ENCODE data around the gene TKTL2.
A peak's percentile ranks its signal among the peaks of the same experiment; 100 is the strongest.

Gene TKTL2

DNA sequence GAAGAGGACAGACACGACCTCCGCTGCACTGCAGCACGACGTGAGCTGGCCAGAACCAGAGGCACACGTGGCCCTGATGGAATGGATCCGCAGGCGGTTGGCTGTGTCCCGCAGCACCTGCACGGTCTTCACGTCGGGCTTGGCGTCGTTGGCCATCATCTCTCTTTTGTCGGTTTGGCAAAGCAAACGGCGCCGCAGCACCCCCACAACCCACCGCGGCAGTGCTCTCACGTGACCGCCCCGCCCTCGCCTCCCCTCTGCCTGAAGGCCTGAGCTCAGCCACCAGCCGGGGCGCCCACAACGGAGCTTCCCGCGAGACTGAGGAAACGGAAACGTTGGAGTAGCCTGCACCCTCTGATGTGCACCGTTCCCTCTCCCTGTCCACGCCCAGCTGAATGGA lies at the start of gene TKTL2:
Gene TKTL2, minus strand, starts transcription at position 179 of the 400 bp plus-strand sequence. Its CDS starts 20 bp downstream, at position 159.
- TF ChIP-seq, protein P1, sequence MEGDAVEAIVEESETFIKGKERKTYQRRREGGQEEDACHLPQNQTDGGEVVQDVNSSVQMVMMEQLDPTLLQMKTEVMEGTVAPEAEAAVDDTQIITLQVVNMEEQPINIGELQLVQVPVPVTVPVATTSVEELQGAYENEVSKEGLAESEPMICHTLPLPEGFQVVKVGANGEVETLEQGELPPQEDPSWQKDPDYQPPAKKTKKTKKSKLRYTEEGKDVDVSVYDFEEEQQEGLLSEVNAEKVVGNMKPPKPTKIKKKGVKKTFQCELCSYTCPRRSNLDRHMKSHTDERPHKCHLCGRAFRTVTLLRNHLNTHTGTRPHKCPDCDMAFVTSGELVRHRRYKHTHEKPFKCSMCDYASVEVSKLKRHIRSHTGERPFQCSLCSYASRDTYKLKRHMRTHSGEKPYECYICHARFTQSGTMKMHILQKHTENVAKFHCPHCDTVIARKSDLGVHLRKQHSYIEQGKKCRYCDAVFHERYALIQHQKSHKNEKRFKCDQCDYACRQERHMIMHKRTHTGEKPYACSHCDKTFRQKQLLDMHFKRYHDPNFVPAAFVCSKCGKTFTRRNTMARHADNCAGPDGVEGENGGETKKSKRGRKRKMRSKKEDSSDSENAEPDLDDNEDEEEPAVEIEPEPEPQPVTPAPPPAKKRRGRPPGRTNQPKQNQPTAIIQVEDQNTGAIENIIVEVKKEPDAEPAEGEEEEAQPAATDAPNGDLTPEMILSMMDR (conservative IDR thresholded peaks at IDR 0.05), result no peak

GRCh38 chr4:163515198-163515597 lies 41.6 kb upstream of the TKTL2 start:
- TF ChIP-seq, protein P1 (conservative IDR thresholded peaks at IDR 0.05), result no peak
- no peak overlapping the region for H3K27ac ChIP-seq

More for the DNA sequence above, at the start of gene TKTL2:
- H3K27ac ChIP-seq, result no peak within 1 kb of the TSS

GRCh38 chr4:163505374-163505773 lies 31.8 kb upstream of the TKTL2 start:
- H3K27ac ChIP-seq, result no peak overlapping the region
- TF ChIP-seq, protein P1 (conservative IDR thresholded peaks at IDR 0.05), result no peak

DNA sequence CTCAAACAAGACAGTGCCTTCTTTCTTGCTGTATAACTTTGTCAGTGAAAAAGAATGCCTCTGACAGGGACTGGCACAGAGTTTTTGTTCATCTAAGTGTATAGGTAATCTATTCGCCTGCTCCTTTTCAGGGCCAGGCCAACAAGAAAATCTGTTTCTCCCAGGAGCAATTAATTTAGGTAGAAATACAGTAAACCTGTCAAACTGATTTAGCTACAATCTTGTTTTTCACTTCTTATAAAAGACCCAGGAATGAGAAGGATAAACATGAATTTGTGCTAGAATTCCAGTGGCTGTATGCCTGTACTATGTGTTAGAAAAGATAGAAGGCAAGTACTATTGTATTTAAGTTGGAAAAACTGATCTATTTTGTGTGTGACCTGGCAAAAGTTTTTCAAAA lies 27.0 kb upstream of the TKTL2 start:
- TF ChIP-seq, protein P1 (conservative IDR thresholded peaks at IDR 0.05), result no peak
- no peak overlapping the region for H3K27ac ChIP-seq

GRCh38 chr4:163495900-163496299 lies 22.3 kb upstream of the TKTL2 start:
- TF ChIP-seq, protein P1 (conservative IDR thresholded peaks at IDR 0.05), result no peak
- peak overlapping the region; percentile 92 for H3K27ac ChIP-seq

GRCh38 chr4:163494360-163495241 lies 21.0 kb upstream of the TKTL2 start, which contains the start of gene TMA16:
Gene TMA16, plus strand, starts transcription at chr4:163494690. Its CDS starts 112 bp downstream, at chr4:163494802.
- H3K27ac ChIP-seq, result peak within 1 kb of the TSS; percentile 92
- TF ChIP-seq, protein P1 (conservative IDR thresholded peaks at IDR 0.05), result no peak

DNA sequence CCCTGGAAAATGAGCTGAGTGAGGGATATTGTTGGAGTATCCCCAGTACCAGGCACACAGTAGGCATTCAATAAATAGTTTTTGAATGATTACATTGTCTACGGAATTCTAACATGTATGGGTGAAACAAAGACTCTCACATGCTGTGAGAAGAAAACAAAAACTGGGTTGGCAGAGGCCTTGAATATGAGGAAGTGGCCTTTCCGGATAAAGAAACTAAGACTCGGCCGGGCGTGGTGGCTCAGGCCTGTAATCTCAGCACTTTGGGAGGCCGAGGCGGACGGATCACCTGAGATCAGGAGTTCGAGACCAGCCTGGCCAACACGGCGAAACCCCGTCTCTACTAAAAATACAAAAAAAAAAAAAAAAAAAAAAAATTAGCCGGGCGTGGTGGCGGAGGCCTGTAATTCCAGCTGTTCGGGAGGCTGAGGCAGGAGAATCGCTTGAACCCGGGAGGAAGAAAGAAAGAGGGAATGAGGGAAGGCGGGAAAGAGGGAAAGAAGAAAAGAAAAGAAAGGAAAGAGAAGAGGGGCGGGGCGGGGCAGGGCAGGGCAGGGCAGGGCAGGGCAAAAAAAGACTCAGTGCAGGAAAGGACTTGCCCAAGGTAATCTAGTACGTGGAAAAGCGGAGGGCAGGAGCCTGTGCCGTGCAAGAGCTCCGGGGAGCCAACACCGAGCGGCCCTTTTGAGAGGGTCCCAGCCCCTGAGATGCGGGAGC lies 20.2 kb upstream of the TKTL2 start:
- TF ChIP-seq, protein P1 (conservative IDR thresholded peaks at IDR 0.05), result no peak
- peak overlapping the region; percentile 92 for H3K27ac ChIP-seq

Measured in VCaP (cell line).